SK-N-SH (cell line): ENCODE measurements around the gene DDT. TPM values are rescaled to one million over a fixed set of nuclear protein-coding genes. Genes with fewer than 3 reads are reported as not detected.
"Not testable (repeated sequence)": the region's sequence is repeated elsewhere in the genome, so short reads cannot be mapped to it uniquely, and the experiment has no call there.

ENCODE experiments used
- CTCF ChIA-PET: fragments of 300-600, 350-600 bp; formaldehyde crosslinking; extraction: SDS; loops from one replicate; lab custom pipeline; 2021; lab: Yijun Ruan, JAX
- POLR2A ChIA-PET: fragments of 350-600 bp; sonication (Branson Sonifier 250); formaldehyde crosslinking; extraction: SDS; loops from one replicate; lab custom pipeline; 2020; ENCODE audit warnings: antibody characterized with exemption, inconsistent platforms; lab: Yijun Ruan, JAX
- DNase-seq: peaks from one replicate; pipeline ENCODE4 v3.0.0; 2012
- H2AFZ ChIP-seq: fragments of 200-600 bp; sonication (generic); 2 replicates; pipeline ENCODE4 v1.8.1; 2016; ENCODE audit warnings: antibody characterized with exemption, mild to moderate bottlenecking, low read depth
- H3F3A ChIP-seq: fragments of 200-600 bp; sonication (generic); replicated peaks from 2 replicates; pipeline ENCODE3; 2016; ENCODE audit warnings: antibody characterized with exemption, mild to moderate bottlenecking; ENCODE audit not compliant: insufficient read depth
- H3K27ac ChIP-seq, 2 experiments: fragments of 200-500 bp in 1 of 2; fragments of 200-600 bp in 1 of 2; sonication (Bioruptor generic) in 1 of 2; sonication (generic), shearing (Covaris generic) in 1 of 2; 2 replicates each; pipeline versions ENCODE4 v1.5.1 to v1.6.1; 2014 to 2016; ENCODE audit warnings: low read depth in 2 of 2, inconsistent platforms in 1 of 2, low read length in 1 of 2, mild to moderate bottlenecking in 1 of 2, mixed read lengths in 1 of 2
- H3K27me3 ChIP-seq: fragments of 200-600 bp; sonication (generic), shearing (Covaris generic); 2 replicates; pipeline ENCODE4 v1.6.1; 2016; ENCODE audit warnings: mixed run types; ENCODE audit not compliant: insufficient read depth
- H3K36me3 ChIP-seq, 2 experiments: fragments of 200-500 bp in 1 of 2; fragments of 200-600 bp in 1 of 2; sonication (Bioruptor generic) in 1 of 2; sonication (generic) in 1 of 2; replicated peaks in 1 of 2; 2 replicates each; pipeline versions ENCODE3 to v1.5.1; 2014 to 2016; ENCODE audit warnings: low read length in 1 of 2, mild to moderate bottlenecking in 1 of 2; ENCODE audit not compliant: insufficient read depth in 2 of 2, control insufficient read depth in 1 of 2
- H3K4me1 ChIP-seq, 2 experiments: fragments of 200-500 bp in 1 of 2; fragments of 200-600 bp in 1 of 2; sonication (Bioruptor generic) in 1 of 2; sonication (generic), shearing (Covaris generic) in 1 of 2; 2 replicates each; pipeline versions ENCODE4 v1.5.1 to v1.6.1; 2014 to 2016; ENCODE audit warnings: low read depth in 1 of 2, low read length in 1 of 2, mixed run types in 1 of 2; ENCODE audit not compliant: insufficient read depth in 2 of 2, control insufficient read depth in 1 of 2
- H3K4me2 ChIP-seq: fragments of 200-600 bp; sonication (generic), shearing (Covaris generic); 2 replicates; pipeline ENCODE4 v1.6.1; 2017; ENCODE audit warnings: mixed run types
- H3K4me3 ChIP-seq, 2 experiments: fragments of 200-500 bp in 1 of 2; fragments of 200-600 bp in 1 of 2; sonication (Bioruptor generic) in 1 of 2; sonication (generic), shearing (Covaris generic) in 1 of 2; 2 replicates each; pipeline versions ENCODE4 v1.5.1 to v1.8.1; 2014 to 2016; ENCODE audit warnings: low read depth in 2 of 2, inconsistent platforms in 1 of 2, low read length in 1 of 2, mild to moderate bottlenecking in 1 of 2, mixed read lengths in 1 of 2, moderate library complexity in 1 of 2
- H3K79me2 ChIP-seq: fragments of 200-600 bp; sonication (generic); 2 replicates; pipeline ENCODE4 v1.8.1; 2017; ENCODE audit warnings: mild to moderate bottlenecking; ENCODE audit not compliant: insufficient read depth
- H3K9ac ChIP-seq: fragments of 200-600 bp; sonication (generic); 2 replicates; pipeline ENCODE4 v1.6.1; 2017; ENCODE audit warnings: mixed run types
- H3K9me2 ChIP-seq: fragments of 200-600 bp; sonication (generic); 2 replicates; pipeline ENCODE4 v1.6.1; 2017; ENCODE audit warnings: mixed run types
- H3K9me3 ChIP-seq: fragments of 200-600 bp; sonication (generic); 2 replicates; pipeline ENCODE4 v1.6.1; 2017; ENCODE audit warnings: mixed run types, mild to moderate bottlenecking, moderate library complexity
- H4K20me1 ChIP-seq: fragments of 200-600 bp; sonication (generic); 2 replicates; pipeline ENCODE4 v1.6.1; 2017; ENCODE audit warnings: mild to moderate bottlenecking, mixed run types; ENCODE audit not compliant: insufficient read depth
- WGBS: methylation state at CpG from one replicate; pipeline ENCODE4 v1.1.6; 2017; ENCODE audit warnings: low lambda C conversion rate; 5-methylcytosine and 5-hydroxymethylcytosine counted together
- polyA plus RNA-seq, 3 experiments: library from polyadenylated mRNA; depleted of rRNA; stranded (reverse); fragments of >200 nt; gene quantifications; 2 replicates each; pipeline ENCODE4 v1.2.3, GENCODE V29; 2012

Gene DDT
- polyA plus RNA-seq, 1 of the 3 experiments (the other 2 are of a cell fraction), result 198 TPM

DNA sequence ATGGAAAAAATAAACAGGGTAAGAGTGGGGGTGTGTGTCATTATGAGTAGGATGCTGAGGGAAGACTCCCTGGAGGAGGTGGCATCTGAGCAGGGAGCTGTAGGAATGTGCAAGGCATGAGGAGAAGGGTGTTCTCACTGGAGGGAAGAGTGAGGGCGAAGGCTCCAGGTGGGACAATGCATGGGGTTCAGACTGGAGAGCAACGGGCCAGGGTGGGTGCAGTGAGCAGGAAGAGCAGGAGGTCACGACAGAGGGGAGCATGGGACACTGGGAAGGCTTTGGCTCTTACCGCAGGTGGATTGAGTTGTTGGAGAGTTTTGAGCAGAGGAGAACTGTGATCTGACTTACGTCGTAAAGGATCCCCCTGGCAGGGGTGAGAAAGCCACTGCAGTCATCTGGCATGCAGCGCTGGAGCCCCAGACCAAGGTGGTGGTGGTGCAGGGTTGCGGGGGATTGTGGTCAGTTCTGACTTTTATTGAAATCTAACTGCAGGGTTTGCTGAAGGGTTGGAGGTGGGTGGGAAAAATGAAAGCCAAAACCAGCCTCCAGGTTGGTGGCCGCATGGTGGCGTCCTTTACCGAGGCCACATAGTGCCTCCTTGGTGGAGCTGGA lies 21.3 kb downstream of the DDT start:
- H3K4me1 ChIP-seq, DNase-seq, CTCF ChIA-PET, H3K4me3 ChIP-seq, H3K27me3 ChIP-seq, H3K9ac ChIP-seq, H3K9me2 ChIP-seq, H3K27ac ChIP-seq, H3F3A ChIP-seq, POLR2A ChIA-PET, H2AFZ ChIP-seq, H3K79me2 ChIP-seq, H4K20me1 ChIP-seq, H3K36me3 ChIP-seq, H3K4me2 ChIP-seq, H3K9me3 ChIP-seq: not testable (repeated sequence)
- WGBS, result 65% methylated on average over 11 of the region's 11 CpGs

DNA sequence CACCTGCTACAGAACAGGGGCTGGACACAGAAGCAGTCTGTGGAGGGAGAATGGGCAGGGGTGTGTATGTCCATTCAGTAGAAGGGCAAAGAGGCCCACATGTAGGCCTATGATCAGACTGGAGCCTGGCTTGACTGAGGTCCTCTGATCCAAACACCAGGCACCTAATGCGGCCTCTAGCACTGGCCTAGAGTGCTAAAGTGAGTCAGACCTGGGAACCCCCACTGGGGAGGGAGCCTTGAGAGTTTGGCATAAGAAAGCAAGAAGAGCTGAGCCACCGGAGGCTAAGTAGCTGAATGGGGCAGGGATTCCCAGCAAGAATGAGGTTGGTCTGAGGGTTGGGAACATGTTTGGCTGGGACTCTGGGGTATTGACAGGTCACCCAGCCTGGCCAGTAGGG lies 22.9 kb downstream of the DDT start:
- H3K9me3 ChIP-seq, CTCF ChIA-PET, H3K4me2 ChIP-seq, H4K20me1 ChIP-seq, H3K27me3 ChIP-seq, H3K9ac ChIP-seq, H2AFZ ChIP-seq, DNase-seq, H3F3A ChIP-seq, H3K4me1 ChIP-seq, H3K27ac ChIP-seq, H3K4me3 ChIP-seq, H3K79me2 ChIP-seq, H3K9me2 ChIP-seq, POLR2A ChIA-PET, H3K36me3 ChIP-seq: not testable (repeated sequence)
- 88% methylated on average over 2 of the region's 2 CpGs for WGBS

DNA sequence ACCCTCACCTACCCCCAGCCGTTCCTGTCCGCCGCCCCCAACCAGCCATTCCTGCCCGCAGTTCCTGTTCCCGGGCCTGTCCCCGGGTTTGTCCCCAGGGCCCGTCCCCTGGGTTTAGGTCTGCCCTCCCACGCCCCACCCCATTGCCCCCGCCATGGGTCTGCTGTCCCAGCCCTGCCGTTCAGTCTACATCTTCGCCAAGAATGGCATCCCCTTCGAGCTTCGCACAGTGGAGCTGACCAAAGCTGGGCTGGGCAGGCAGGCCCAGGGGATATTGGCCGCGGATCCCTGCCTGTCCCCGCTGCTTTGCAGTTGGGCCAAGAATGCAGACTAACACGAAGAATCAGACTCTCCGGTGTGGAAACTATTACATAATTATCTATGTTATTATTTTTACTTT lies 24.5 kb downstream of the DDT start:
- H3K4me1 ChIP-seq, H3K27ac ChIP-seq, H3K9me3 ChIP-seq, POLR2A ChIA-PET, H3K36me3 ChIP-seq, H3K27me3 ChIP-seq, H3F3A ChIP-seq, H3K4me3 ChIP-seq, H3K79me2 ChIP-seq, CTCF ChIA-PET, H4K20me1 ChIP-seq, H3K4me2 ChIP-seq, H2AFZ ChIP-seq, H3K9ac ChIP-seq, DNase-seq, H3K9me2 ChIP-seq: not testable (repeated sequence)
- 82% methylated on average over 12 of the region's 18 CpGs for WGBS

DNA sequence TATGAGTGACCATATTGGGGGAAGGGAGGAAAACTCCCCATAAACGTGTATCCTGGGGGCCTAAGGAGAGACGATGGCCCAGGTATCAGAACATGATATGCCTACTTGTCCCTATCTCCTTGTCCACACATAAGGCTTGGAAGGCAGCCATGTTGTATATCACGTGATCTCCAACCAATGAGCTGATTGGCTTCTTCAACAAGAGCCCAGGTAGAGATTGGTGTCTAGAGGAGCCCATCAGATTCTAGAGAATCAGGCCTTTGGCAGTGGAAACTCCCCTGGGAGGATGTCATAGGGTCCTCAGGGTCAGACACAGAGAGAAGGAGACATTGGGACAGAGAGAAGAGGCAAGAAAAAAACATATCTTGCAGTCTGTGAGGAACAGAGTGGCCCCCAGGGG lies 26.9 kb downstream of the DDT start:
- H3K36me3 ChIP-seq, H3K4me1 ChIP-seq, CTCF ChIA-PET, H3K9ac ChIP-seq, POLR2A ChIA-PET, H3K27me3 ChIP-seq, H3K9me2 ChIP-seq, H3F3A ChIP-seq, DNase-seq, H3K27ac ChIP-seq, H3K4me2 ChIP-seq, H3K4me3 ChIP-seq, H3K9me3 ChIP-seq, H2AFZ ChIP-seq, H4K20me1 ChIP-seq, H3K79me2 ChIP-seq: not testable (repeated sequence)
- WGBS, result 31% methylated on average over 3 of the region's 3 CpGs

DNA sequence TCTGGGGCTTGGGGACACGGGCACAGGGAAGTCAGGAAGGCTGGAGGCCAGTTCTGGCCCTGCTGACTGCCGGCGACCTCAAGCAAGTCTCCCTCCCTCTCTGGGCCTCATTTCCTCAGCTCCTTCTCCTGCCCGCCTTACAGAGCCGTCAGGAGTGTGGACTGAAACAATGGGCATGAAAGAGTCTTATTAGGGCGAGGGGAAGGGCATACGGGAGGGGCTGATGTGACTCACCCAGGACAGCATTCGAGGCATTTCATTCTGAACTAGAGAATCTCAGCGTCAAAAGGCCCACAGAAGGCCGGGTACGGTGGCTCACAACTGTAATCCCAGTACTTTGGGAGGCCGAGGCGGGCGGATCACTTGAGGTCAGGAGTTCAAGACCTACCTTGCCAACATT lies 34.1 kb downstream of the DDT start:
- POLR2A ChIA-PET, H3K9me3 ChIP-seq, H3K27ac ChIP-seq, H3K9me2 ChIP-seq, H3K4me3 ChIP-seq, DNase-seq, H3K36me3 ChIP-seq, H3K27me3 ChIP-seq, H3K9ac ChIP-seq, H2AFZ ChIP-seq, H3K4me2 ChIP-seq, H4K20me1 ChIP-seq, H3K79me2 ChIP-seq, H3F3A ChIP-seq, H3K4me1 ChIP-seq, CTCF ChIA-PET: not testable (repeated sequence)
- 94% methylated on average over 3 of the region's 14 CpGs for WGBS
